Endothelial cell of umbilical vein (primary cell): ENCODE measurements around the gene INSC.

Source experiments
- EZH2 ChIP-seq: IDR thresholded peaks from 2 replicates; pipeline ENCODE4 v1.6.1; 2012; ENCODE audit warnings: borderline replicate concordance, low read depth, mild to moderate bottlenecking, moderate library complexity, low read length, inconsistent platforms; ENCODE audit not compliant: severe bottlenecking
- FOS ChIP-seq: IDR thresholded peaks from 2 replicates; pipeline ENCODE4 v1.6.1; 2011; ENCODE audit warnings: mild to moderate bottlenecking, low read length, moderate library complexity, borderline replicate concordance; ENCODE audit not compliant: insufficient read depth
- JUN ChIP-seq: IDR thresholded peaks from 2 replicates; pipeline ENCODE4 v1.6.1; 2011; ENCODE audit warnings: borderline replicate concordance, low read depth; ENCODE audit not compliant: insufficient read length, insufficient read depth
- MAX ChIP-seq: IDR thresholded peaks from 2 replicates; pipeline ENCODE4 v1.6.1; 2011; ENCODE audit not compliant: insufficient read depth, insufficient read length
- MYC ChIP-seq: IDR thresholded peaks from one replicate; pipeline ENCODE4 v1.6.1; 2011; ENCODE audit warnings: mild to moderate bottlenecking, low read depth, low read length
- POLR2A ChIP-seq: IDR thresholded peaks from 2 replicates; pipeline ENCODE4 v1.6.1; 2012; ENCODE audit warnings: low read depth, mild to moderate bottlenecking, control low read depth, low read length
- POLR2AphosphoS5 ChIP-seq: IDR thresholded peaks from 2 replicates; pipeline ENCODE4 v1.6.1; 2012; ENCODE audit warnings: low read depth, mild to moderate bottlenecking, control low read depth, low read length, moderate library complexity; ENCODE audit not compliant: insufficient read depth
- TF ChIP-seq, protein P1 (sequence below), 2 donors: IDR thresholded peaks; 1 replicate in 1 of 2; 2 replicates in 1 of 2; pipeline ENCODE4 v1.5.1; 2011; ENCODE audit warnings: low read length in 2 of 2, mild to moderate bottlenecking in 2 of 2, moderate library complexity in 2 of 2, control low read depth in 1 of 2, inconsistent platforms in 1 of 2, low read depth in 1 of 2; ENCODE audit not compliant: insufficient read depth in 1 of 2; ENCODE audit errors: extremely low read depth in 1 of 2

- TF ChIP-seq POLR2A (no peak), EZH2 (no peak), POLR2AphosphoS5 (no peak), FOS (no peak), MYC (no peak), MAX (no peak), JUN (no peak)
- TF ChIP-seq, protein P1, sequence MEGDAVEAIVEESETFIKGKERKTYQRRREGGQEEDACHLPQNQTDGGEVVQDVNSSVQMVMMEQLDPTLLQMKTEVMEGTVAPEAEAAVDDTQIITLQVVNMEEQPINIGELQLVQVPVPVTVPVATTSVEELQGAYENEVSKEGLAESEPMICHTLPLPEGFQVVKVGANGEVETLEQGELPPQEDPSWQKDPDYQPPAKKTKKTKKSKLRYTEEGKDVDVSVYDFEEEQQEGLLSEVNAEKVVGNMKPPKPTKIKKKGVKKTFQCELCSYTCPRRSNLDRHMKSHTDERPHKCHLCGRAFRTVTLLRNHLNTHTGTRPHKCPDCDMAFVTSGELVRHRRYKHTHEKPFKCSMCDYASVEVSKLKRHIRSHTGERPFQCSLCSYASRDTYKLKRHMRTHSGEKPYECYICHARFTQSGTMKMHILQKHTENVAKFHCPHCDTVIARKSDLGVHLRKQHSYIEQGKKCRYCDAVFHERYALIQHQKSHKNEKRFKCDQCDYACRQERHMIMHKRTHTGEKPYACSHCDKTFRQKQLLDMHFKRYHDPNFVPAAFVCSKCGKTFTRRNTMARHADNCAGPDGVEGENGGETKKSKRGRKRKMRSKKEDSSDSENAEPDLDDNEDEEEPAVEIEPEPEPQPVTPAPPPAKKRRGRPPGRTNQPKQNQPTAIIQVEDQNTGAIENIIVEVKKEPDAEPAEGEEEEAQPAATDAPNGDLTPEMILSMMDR (IDR thresholded peaks at IDR 0.05; ENCODE audit: extremely low read depth in 1 of 2, insufficient read depth in 1 of 2, low read depth in 1 of 2, low read length in 2 of 2): no peak
These were observed 42.1 kb upstream of the INSC start for GRCh38 chr11:15072551-15073143.
